ENCODE data around the gene SDCBP2.

GRCh38 chr20:1296117-1296610, 32.8 kb downstream of the SDCBP2 start:
- TF ChIP-seq FOXK2 (IDR thresholded peaks at IDR 0.05): no peak
- TF ChIP-seq HDGF (IDR thresholded peaks at IDR 0.05; ENCODE audit: borderline replicate concordance): no peak
- TF ChIP-seq ZNF384 (IDR thresholded peaks at IDR 0.05): no peak
- TF ChIP-seq FOXM1 (IDR thresholded peaks at IDR 0.05; ENCODE audit: borderline replicate concordance): no peak
- TF ChIP-seq PKNOX1 (IDR thresholded peaks at IDR 0.05): no peak
- no peak for TF ChIP-seq SP1 (IDR thresholded peaks at IDR 0.05)
- TF ChIP-seq BHLHE40 (IDR thresholded peaks at IDR 0.05; ENCODE audit: borderline replicate concordance): no peak
- no peak for TF ChIP-seq CTBP1 (IDR thresholded peaks at IDR 0.05; ENCODE audit: borderline replicate concordance)
- TF ChIP-seq L3MBTL2 (conservative IDR thresholded peaks at IDR 0.05): no peak
- no peak for TF ChIP-seq ARNT (IDR thresholded peaks at IDR 0.05)
- TF ChIP-seq SUZ12 (IDR thresholded peaks at IDR 0.05): no peak
- TF ChIP-seq NFRKB (IDR thresholded peaks at IDR 0.05): no peak

All from HEK293T (cell line).